Neuronal stem cell (in vitro differentiated cells): ENCODE results near the gene TBC1D14.

Source experiments
- DNase-seq: peaks from one replicate; pipeline ENCODE4 v3.0.0-alpha.2; 2013; ENCODE audit warnings: low spot score
- H2AFZ ChIP-seq: one replicate; pipeline ENCODE4 v1.6.1; 2013; ENCODE audit warnings: mild to moderate bottlenecking, low read length, inconsistent platforms
- H2AK5ac ChIP-seq: 2 replicates; pipeline ENCODE4 v1.6.1; 2013; ENCODE audit warnings: low read depth, mild to moderate bottlenecking, inconsistent platforms, low read length, moderate library complexity, mixed read lengths
- H2BK120ac ChIP-seq: 2 replicates; pipeline ENCODE4 v1.6.1; 2013; ENCODE audit warnings: low read depth, mild to moderate bottlenecking, inconsistent platforms, low read length, moderate library complexity, mixed read lengths
- H2BK12ac ChIP-seq: one replicate; pipeline ENCODE4 v1.6.1; 2013; ENCODE audit warnings: low read length, inconsistent platforms
- H2BK15ac ChIP-seq: 2 replicates; pipeline ENCODE4 v1.6.1; 2013; ENCODE audit warnings: mild to moderate bottlenecking, low read length, inconsistent platforms, mixed read lengths
- H2BK5ac ChIP-seq: one replicate; pipeline ENCODE4 v1.6.1; 2013; ENCODE audit warnings: inconsistent platforms, mild to moderate bottlenecking, low read length, moderate library complexity
- H3K14ac ChIP-seq: one replicate; pipeline ENCODE4 v1.6.1; 2013; ENCODE audit warnings: low read length, inconsistent platforms
- H3K18ac ChIP-seq: 2 replicates; pipeline ENCODE4 v1.6.1; 2013; ENCODE audit warnings: low read length, inconsistent platforms
- H3K23ac ChIP-seq: 2 replicates; pipeline ENCODE4 v1.6.1; 2013; ENCODE audit warnings: low read depth, mild to moderate bottlenecking, mixed read lengths, low read length, inconsistent platforms; ENCODE audit not compliant: poor library complexity
- H3K27ac ChIP-seq: replicated peaks from 3 replicates; pipeline ENCODE4 v1.5.1; 2013; ENCODE audit warnings: low read length, inconsistent platforms
- H3K27me3 ChIP-seq, 3 experiments: 2 replicates each; pipeline ENCODE4 v1.6.1; 2013; ENCODE audit warnings: low read length in 3 of 3, mild to moderate bottlenecking in 2 of 3, inconsistent platforms in 1 of 3, low read depth in 1 of 3, mixed read lengths in 1 of 3, moderate library complexity in 1 of 3; ENCODE audit not compliant: control insufficient read depth in 3 of 3, insufficient read depth in 3 of 3
- H3K36me3 ChIP-seq, 2 donors: replicated peaks in 1 of 2; 2 replicates each; pipeline ENCODE4 v1.6.1; 2013; ENCODE audit warnings: low read length in 2 of 2; ENCODE audit not compliant: control insufficient read depth in 2 of 2, insufficient read depth in 2 of 2
- H3K4ac ChIP-seq: 2 replicates; pipeline ENCODE4 v1.6.1; 2013; ENCODE audit warnings: inconsistent platforms, mild to moderate bottlenecking, low read length, moderate library complexity
- H3K4me1 ChIP-seq, 2 donors: 1 replicate in 1 of 2; 2 replicates in 1 of 2; pipeline ENCODE4 v1.6.1; 2013; ENCODE audit warnings: low read length in 2 of 2, low read depth in 1 of 2; ENCODE audit not compliant: control insufficient read depth in 2 of 2, insufficient read depth in 1 of 2
- H3K4me2 ChIP-seq: one replicate; pipeline ENCODE4 v1.6.1; 2013; ENCODE audit warnings: mild to moderate bottlenecking, low read length, inconsistent platforms; ENCODE audit not compliant: insufficient read depth, poor library complexity, severe bottlenecking
- H3K4me3 ChIP-seq, 2 donors: 2 replicates each; pipeline ENCODE4 v1.5.1; 2013; ENCODE audit warnings: low read length in 2 of 2, mild to moderate bottlenecking in 2 of 2, inconsistent platforms in 1 of 2, moderate library complexity in 1 of 2
- H3K79me1 ChIP-seq: one replicate; pipeline ENCODE4 v1.6.1; 2013; ENCODE audit warnings: low read depth, mild to moderate bottlenecking, inconsistent platforms, low read length, moderate library complexity
- H3K9ac ChIP-seq: one replicate; pipeline ENCODE4 v1.6.1; 2013; ENCODE audit warnings: mild to moderate bottlenecking, low read depth, low read length, inconsistent platforms; ENCODE audit not compliant: poor library complexity
- H3K9me3 ChIP-seq, 2 donors: replicated peaks in 1 of 2; 2 replicates each; pipeline versions ENCODE3 to v1.6.1; 2013; ENCODE audit warnings: low read length in 2 of 2, mild to moderate bottlenecking in 2 of 2, inconsistent platforms in 1 of 2, low read depth in 1 of 2, mixed read lengths in 1 of 2, moderate library complexity in 1 of 2; ENCODE audit not compliant: control insufficient read depth in 2 of 2, insufficient read depth in 1 of 2
- H4K8ac ChIP-seq: one replicate; pipeline ENCODE4 v1.6.1; 2013; ENCODE audit warnings: low read depth, mild to moderate bottlenecking, inconsistent platforms, low read length, moderate library complexity
- H4K91ac ChIP-seq: one replicate; pipeline ENCODE4 v1.6.1; 2013; ENCODE audit warnings: low read length, low read depth, mild to moderate bottlenecking, inconsistent platforms; ENCODE audit not compliant: poor library complexity
- WGBS, 2 donors: extraction: QIAGEN DNeasy Blood & Tissue Kit; methylation state at CpG; one replicate each; pipeline ENCODE4 v1.1.7; 2013; ENCODE audit warnings: missing lambda C conversion rate in 2 of 2, mixed read lengths in 1 of 2; ENCODE audit not compliant: insufficient read length in 2 of 2, insufficient replicate concordance in 1 of 2; ENCODE audit errors: extremely low coverage in 2 of 2; 5-methylcytosine and 5-hydroxymethylcytosine counted together

Gene TBC1D14

GRCh38 chr4:6926681-6927478 lies 17.3 kb downstream of the TBC1D14 start:
- Histone ChIP-seq H3K4me2 (no peak overlapping the region), H2BK120ac (no peak overlapping the region), H3K79me1 (peaks cover 2% of the 10 kb centered on the region), H3K4me3 (no peak overlapping the region), H3K4me1 (peaks cover 13 to 20% of the 10 kb centered on the region in 2 donors), H3K36me3 (peaks cover 15 to 35% of the 10 kb centered on the region in 2 donors), H3K23ac (no peak overlapping the region), H4K8ac (no peak overlapping the region), H2AK5ac (no peak overlapping the region), H3K18ac (no peak overlapping the region), H2AFZ (no peak overlapping the region), H2BK12ac (no peak overlapping the region), H3K27me3 (no peaks in the 10 kb centered on the region), H3K9ac (no peak overlapping the region), H3K27ac (no peak overlapping the region), H3K14ac (no peak overlapping the region), H3K4ac (no peak overlapping the region), H2BK5ac (no peak overlapping the region), H2BK15ac (no peak overlapping the region), H3K9me3 (no peaks in the 10 kb centered on the region), H4K91ac (no peak overlapping the region)
- no peak for DNase-seq
- WGBS, 2 donors: no CpG with 5 or more reads among the region's 13 CpGs

GRCh38 chr4:6928081-6928480 lies 18.5 kb downstream of the TBC1D14 start:
- no peak overlapping the region for H2AFZ ChIP-seq
- no peak overlapping the region for H2BK120ac ChIP-seq
- H2BK5ac ChIP-seq: no peak overlapping the region
- H3K36me3 ChIP-seq: peaks cover 19 to 35% of the 10 kb centered on the region in 2 donors
- no peak overlapping the region for H3K4me3 ChIP-seq
- H3K27ac ChIP-seq: no peak overlapping the region
- no peak overlapping the region for H2AK5ac ChIP-seq
- H3K4me2 ChIP-seq: no peak overlapping the region
- H4K8ac ChIP-seq: no peak overlapping the region
- H3K23ac ChIP-seq: no peak overlapping the region
- H3K4me1 ChIP-seq: peaks cover 13 to 17% of the 10 kb centered on the region in 2 donors
- H3K27me3 ChIP-seq: no peaks in the 10 kb centered on the region
- H4K91ac ChIP-seq: no peak overlapping the region
- no peak overlapping the region for H2BK15ac ChIP-seq
- no peak overlapping the region for H3K18ac ChIP-seq
- no peak overlapping the region for H3K9ac ChIP-seq
- H3K79me1 ChIP-seq: peaks cover 4% of the 10 kb centered on the region
- no peak overlapping the region for H3K4ac ChIP-seq
- DNase-seq: no peak
- peaks cover 2 to 4% of the 10 kb centered on the region in 2 donors for H3K9me3 ChIP-seq
- no CpG with 5 or more reads among the region's 4 CpGs for WGBS, 2 donors
- no peak overlapping the region for H3K14ac ChIP-seq
- no peak overlapping the region for H2BK12ac ChIP-seq

GRCh38 chr4:6929339-6929811 lies 19.7 kb downstream of the TBC1D14 start:
- H2BK12ac ChIP-seq: no peak overlapping the region
- no peak overlapping the region for H3K4me3 ChIP-seq
- H2BK15ac ChIP-seq: no peak overlapping the region
- H3K18ac ChIP-seq: peak overlapping the region; percentile 45
- no peak for DNase-seq
- peaks cover 4 to 16% of the 10 kb centered on the region in 2 donors for H3K9me3 ChIP-seq
- no peak overlapping the region for H3K14ac ChIP-seq
- no peak overlapping the region for H4K91ac ChIP-seq
- H3K4me1 ChIP-seq: peaks cover 13 to 17% of the 10 kb centered on the region in 2 donors
- no peak overlapping the region for H3K23ac ChIP-seq
- H4K8ac ChIP-seq: no peak overlapping the region
- H3K27me3 ChIP-seq: no peaks in the 10 kb centered on the region
- no peak overlapping the region for H2BK5ac ChIP-seq
- peaks cover 9 to 25% of the 10 kb centered on the region in 2 donors for H3K36me3 ChIP-seq
- no peak overlapping the region for H3K4me2 ChIP-seq
- no peak overlapping the region for H2AFZ ChIP-seq
- H3K79me1 ChIP-seq: peaks cover 9% of the 10 kb centered on the region
- no CpG with 5 or more reads among the region's 9 CpGs for WGBS, 2 donors
- no peak overlapping the region for H2AK5ac ChIP-seq
- H3K27ac ChIP-seq: no peak overlapping the region
- no peak overlapping the region for H2BK120ac ChIP-seq
- H3K4ac ChIP-seq: no peak overlapping the region
- H3K9ac ChIP-seq: no peak overlapping the region

- H2BK12ac ChIP-seq: no peak overlapping the region
- H2BK15ac ChIP-seq: no peak overlapping the region
- H3K23ac ChIP-seq: no peak overlapping the region
- H3K36me3 ChIP-seq: peaks cover 6 to 20% of the 10 kb centered on the region in 2 donors
- H3K27ac ChIP-seq: no peak overlapping the region
- no peak for DNase-seq
- H4K91ac ChIP-seq: no peak overlapping the region
- H3K4me1 ChIP-seq: peaks cover 13 to 17% of the 10 kb centered on the region in 2 donors
- no peak overlapping the region for H2BK5ac ChIP-seq
- WGBS, 2 donors: no CpG with 5 or more reads among the region's 15 CpGs
- H3K9me3 ChIP-seq: peaks cover 4 to 16% of the 10 kb centered on the region in 2 donors
- no peak overlapping the region for H2AFZ ChIP-seq
- H3K4me2 ChIP-seq: no peak overlapping the region
- peak overlapping the region; percentile 79 for H3K18ac ChIP-seq
- H3K9ac ChIP-seq: no peak overlapping the region
- peaks cover 7% of the 10 kb centered on the region for H3K79me1 ChIP-seq
- no peak overlapping the region for H3K14ac ChIP-seq
- no peak overlapping the region for H3K4ac ChIP-seq
- H2AK5ac ChIP-seq: peak overlapping the region; percentile 33
- H4K8ac ChIP-seq: no peak overlapping the region
- H3K4me3 ChIP-seq: no peak overlapping the region
- no peaks in the 10 kb centered on the region for H3K27me3 ChIP-seq
- H2BK120ac ChIP-seq: no peak overlapping the region
These were observed 20.3 kb downstream of the TBC1D14 start for GRCh38 chr4:6929812-6930464.
